Stimulated activated CD4-positive, alpha-beta T cell treated with anti-CD3 and anti-CD28 coated beads, TNF-alpha, amount 100 ng/mL, for 48 hours (primary cell): Measurements from ENCODE around the gene USH2A.

ENCODE experiments used
- DNase-seq, 3 donors: peaks; one replicate each; pipeline ENCODE4 v3.0.0-alpha.2; 2020; ENCODE audit warnings: low read depth in 3 of 3

USH2A gene

DNA sequence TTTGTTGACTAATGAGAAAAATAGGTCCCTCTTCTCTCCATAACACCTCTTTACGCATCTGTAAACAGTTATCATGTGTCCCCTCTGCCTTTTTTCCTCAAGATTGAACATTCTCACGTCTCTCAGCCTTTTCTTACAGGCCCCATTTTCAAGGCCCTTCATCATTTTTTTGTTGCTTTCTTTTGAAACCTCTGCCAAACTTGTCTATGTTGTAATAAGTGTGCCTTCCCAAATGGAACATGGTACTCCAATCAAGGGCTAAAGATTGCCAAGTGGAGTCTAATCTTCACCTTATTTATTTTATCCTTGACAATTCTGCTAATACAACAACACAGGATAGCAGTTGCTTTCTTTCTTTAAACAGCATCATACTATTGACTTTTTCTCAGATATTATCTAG lies 280.3 kb downstream of the USH2A start:
- DNase-seq, result no peak

DNA sequence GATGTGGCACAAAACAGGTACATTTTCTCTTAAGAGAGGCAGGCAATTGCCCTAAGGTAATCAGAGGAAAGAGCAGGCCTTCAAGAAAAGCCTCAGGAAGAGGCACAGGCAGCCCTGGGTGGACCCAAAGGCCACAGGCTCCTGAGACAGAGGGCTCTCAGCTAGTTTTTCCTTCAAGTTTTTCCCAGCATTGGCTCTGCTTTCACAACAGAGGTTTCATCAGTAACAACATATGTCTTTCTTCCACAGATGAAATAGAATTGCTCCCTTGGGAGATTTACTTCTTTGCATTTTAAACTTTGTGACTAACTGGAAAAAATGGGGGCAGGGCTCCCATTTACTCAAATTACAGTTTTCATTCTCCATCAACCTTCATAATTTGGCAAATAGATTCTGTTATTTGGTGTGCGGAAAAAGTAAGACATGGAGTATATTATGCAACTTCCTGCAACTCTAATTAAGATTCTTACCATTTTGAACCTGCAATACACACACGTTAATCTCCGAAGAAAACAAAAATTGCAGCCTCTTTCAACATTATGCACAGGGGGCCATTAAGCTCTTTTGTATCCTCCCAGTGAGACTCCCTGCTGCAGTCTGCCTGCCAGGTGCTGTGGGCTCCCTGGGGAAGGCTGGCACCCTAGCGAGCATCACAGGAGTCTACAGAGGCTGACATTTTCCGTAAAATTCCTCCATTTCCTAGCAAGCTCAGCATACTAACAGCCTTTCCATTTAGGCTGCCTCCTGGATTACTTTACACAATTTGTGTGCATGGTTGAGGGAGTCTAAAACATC lies 282.3 kb downstream of the USH2A start:
- no peak for DNase-seq

DNA sequence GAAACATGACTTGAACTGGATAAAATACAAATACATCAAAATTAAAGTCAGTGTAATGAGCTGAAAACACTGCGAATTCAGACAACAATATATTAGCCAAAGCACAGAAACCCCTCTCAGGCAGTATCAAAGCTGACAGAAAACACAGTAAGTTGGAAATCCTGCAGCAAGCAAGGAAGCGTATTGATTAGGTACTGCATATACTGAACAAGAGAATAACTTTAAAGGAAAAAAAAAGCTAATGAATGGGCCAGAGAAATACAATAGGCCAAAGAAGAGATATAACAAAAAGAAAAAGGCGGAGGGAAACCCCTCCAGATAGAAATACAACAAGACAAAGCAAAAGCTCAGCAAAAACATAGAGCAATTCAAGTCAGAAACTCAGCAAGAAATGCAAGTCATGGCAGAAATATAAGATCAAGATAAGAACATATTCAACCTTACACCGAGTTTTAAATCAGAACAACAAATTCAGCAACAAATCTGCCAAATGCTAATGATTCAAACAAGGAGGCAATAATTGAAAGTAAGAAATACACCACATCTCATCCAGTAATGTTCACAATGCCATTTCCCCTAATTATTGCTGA lies 299.0 kb downstream of the USH2A start:
- no peak for DNase-seq

DNA sequence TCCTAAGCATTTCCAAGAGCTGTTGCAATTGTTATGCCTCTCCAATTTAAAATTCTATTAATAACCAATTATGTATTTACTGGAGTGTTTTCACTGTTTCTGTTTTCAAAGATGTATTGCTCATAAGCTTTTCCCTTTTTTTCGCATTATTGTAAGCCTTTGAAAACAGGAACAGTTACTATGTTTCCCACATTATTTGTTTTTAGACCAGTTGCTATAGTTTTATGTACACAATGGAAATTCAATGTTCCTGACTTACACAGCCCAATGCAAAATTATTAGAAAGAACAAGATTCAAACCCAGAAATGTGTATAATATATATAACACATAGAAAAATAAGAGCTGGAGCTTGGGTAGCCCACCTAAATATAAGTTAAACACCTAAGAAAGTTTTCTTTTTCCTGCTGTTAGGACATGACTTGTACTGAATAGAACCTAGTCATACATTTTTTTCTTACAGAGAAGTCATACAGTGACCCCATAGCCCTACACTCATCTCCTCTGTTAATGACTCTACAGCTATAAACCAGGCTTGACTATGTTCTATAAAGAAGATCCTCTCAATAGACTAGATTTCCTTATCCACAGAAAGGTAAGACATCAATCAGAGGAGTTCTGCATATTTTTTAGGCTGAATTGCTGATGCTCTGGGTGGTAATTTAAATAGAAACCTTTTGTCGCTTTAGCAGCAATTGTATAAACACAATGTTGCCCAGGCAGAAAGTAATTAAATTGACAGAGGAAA lies 299.6 kb downstream of the USH2A start:
- DNase-seq, result no peak

DNA sequence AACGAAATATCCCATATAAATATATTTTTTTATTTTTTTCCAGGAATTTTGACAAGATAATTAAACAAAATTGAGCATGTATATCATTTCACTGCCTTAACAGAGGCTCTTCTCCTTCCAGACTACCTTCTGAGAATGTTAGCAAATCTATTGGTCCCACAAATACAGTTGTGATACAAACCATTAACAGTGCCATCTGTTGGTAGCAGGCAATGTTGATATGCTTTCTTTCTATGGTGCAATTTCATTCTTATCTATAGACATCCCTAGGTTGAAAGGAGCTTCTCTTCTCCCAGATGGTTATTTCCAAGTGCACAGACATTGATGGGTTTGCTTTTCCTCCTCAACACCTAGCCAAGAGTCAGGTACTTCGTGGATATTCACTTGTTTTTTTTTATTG lies 303.6 kb downstream of the USH2A start:
- DNase-seq, result no peak

DNA sequence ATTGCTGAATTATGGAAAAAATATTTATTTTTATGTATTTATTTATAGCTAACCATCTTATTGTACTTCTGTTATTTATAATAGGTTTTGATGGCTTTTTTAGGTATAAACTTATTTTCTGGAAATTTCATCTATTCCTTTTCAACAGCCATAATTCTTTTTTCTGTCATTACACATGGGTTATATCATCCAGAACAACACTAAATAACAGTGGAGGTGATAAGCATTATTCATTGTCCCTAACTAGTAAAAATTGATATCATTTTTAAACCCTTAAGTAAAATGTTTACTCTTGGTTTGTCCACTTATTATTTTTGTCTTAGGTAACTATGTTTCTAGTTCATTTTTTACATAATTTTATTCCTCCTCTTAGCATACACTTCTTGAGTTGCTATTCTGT lies 309.1 kb downstream of the USH2A start:
- no peak for DNase-seq

DNA sequence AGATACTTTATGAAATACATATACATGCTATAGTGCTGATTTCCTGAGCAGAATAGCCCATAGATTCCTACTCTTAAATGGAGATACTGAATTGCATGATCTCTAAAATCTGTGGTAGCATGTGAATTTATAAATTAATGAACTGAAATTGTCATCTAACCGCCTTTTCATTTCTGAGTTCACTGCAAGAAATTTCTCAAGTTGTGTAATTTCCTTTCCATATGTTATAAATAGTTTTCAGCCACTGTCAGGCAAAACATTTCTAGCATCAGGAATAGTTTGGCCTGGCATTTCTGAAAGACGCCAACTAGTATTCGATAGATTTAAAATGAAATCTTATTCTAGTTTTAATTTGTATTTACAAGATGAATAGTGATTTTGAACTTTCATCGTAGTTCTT lies 310.1 kb downstream of the USH2A start:
- no peak for DNase-seq

DNA sequence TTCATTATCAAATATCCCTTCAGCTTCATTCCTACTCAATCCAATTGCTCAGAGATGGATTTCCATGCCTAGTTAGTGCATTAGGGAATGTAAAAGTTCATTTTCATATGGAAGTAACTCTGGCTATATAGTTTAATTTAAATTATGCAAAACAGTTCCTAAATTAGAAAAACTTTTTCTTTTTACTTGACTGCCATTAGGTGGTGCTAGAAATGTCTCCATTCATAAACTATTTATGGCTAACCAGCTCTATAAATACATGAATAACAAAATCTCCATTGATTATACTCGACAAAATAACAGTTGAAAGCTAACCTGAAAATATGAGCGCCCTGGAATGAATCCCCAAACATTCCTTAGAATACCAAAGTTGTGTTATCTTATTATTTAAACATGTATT lies 311.4 kb downstream of the USH2A start:
- no peak for DNase-seq

DNA sequence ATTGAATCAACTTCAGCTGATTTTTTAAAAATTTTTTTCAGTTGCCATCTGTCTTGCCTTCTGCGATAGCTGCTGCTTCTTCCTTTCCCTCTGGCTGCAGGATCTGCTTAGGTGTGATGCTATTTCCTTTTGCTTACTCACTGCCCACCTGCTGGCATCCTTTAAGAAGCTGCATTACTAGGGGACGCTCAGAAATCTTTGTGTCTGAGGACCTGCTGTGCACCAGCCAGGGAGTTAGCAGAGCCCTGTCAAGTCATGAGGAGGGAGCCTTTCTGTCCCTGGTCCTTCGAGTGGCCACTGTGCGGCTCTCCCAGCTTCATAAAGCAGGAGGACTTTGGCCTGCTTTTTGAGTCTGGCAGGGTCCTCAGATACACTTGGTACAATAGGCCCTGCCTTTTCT lies 327.8 kb downstream of the USH2A start:
- DNase-seq, result no peak

DNA sequence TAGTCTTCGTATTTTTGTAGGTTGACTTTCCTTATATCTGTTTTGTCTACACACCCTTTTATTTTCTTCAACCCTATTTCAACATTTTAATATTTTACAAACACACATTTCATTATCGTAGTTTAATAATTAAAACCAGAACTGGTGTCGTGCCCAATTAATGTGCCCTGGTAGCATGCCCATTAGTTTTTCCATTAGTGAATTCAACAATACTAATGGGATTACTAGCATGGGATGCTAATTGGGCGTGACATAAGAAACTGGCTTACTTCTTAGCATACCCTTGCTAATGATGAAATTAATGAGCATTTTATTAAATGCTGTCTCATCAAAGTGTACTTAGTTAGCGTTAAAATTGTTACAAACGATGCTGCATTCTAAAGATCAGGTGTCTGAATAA lies 332.7 kb downstream of the USH2A start:
- DNase-seq, result no peak

DNA sequence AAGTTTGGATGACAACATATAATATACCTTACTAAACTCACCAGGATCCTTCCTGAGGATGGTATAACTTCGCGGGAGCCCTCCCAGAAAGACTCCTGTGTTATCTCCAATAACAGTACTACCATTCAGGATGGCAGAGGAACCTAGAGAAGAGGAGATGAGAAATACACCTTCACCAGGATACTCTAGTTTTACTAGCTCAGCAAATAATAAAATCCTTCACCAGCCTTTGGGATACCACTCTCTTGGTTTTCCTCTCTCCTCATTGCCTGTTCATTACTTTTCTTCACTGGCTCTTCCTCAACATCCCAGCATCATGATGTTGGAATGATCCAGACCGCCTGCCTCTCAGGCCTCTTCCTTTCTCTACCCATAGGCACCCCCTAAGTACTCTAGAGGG lies 336.6 kb downstream of the USH2A start:
- no peak for DNase-seq

DNA sequence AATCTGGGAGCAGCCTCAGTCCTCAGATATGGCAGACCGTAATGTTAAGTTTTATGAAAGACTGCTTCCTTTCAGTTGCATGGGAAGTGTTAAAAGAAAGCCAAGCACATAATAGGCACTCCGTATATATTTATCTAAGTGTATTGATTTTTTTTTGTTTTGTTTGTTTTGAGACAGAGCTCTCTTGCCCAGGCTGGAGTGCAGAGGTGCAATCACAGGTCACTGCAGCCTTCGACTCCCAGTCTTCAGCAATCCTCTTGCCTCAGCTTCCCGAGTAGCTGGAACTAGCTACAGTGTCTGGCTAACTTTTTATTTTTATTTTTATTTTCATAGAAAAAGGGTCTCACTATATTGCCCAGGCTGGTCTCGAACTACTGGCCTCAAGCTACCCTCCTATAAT lies 341.8 kb downstream of the USH2A start:
- no peak for DNase-seq

DNA sequence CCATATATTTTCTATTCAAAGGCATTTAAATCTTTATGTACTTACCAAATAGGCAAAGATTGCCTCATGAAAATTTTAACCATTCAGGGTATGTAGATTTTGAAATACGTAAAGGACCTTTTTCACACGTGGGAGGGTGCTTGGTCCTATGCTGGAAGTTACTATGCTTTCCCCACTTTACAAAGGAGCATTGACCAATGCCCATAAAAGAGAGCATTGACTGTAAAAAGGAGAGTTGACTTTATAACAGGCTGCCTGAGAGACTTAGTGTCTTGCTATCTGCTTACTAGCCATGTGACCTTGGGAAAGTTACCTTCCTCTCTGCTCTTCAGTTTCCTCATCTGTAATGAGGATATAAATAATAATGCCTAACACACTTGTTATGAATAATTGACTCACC lies 346.5 kb downstream of the USH2A start:
- DNase-seq, result no peak

DNA sequence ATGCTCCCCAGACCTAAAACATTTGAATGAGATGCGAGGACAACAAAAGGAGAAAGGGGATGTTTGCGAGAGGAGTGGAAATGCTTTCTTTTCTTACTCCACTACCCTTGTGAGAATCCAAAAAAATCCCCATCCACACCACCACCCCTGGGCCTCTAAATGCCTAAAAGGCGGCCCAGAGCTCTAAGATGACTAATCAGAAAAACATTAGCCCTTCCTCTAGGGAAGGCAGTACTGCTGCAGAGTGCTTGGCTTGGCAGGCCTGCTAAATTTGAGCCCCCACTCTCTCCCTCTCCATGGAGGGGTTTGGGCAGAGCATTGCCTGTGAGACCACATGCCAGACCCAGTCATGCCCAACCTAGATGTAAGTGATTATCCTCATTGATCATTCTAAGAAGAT lies 347.9 kb downstream of the USH2A start:
- DNase-seq, result no peak

DNA sequence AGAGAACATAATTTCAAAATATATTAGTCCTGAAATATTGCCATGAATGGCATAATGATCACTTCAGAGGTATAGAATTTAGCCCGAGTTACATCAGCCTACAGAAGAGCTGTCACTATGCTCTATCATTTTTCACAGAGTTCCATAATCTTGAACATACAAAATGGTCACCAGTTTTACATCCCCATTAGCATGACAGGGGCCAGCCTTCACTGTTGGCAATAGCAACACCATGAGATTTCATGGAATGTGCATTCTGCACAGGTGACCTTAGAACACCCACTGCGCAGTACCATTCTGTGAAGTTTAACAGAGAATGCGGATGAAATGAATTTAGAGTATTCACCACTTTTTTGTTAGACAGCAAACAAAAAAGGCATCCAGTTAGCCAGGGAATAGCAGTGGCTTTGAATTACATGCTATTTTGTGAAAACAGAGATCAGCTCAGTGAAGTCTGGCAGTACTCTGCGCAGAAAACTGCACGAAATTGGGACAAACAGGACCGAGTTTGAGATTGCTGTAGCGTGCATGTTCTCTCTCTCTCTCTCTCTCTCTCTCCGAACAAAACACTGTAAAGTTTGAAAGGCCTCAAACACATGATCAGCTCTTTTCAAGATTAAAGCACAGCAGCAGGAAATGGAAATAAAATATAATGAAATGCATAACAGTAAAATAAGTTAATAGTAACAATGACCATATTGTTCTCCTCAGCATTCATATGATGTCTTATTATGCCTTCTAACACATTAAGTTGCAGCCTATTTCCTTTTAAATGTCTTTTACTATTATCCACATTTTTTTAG lies 349.3 kb downstream of the USH2A start:
- no peak for DNase-seq

DNA sequence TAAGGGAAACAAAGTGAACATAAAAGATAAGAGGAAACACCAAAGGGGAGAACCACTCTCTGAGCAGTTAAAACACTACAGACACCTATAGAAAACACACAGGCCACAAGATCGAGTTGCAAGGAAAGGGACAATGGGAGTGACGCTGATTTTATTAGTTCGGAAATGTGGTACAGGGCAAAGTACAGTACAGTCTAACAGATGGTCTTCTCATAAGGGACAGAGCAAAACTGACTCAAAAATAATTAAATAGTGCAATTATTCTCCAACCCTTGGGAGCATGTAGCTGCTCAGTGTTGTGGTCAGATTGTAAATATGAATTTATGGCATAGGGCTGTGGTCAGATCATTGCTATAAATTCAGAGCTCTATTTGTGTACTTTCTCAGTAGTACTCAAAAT lies 352.0 kb downstream of the USH2A start:
- DNase-seq, result no peak

DNA sequence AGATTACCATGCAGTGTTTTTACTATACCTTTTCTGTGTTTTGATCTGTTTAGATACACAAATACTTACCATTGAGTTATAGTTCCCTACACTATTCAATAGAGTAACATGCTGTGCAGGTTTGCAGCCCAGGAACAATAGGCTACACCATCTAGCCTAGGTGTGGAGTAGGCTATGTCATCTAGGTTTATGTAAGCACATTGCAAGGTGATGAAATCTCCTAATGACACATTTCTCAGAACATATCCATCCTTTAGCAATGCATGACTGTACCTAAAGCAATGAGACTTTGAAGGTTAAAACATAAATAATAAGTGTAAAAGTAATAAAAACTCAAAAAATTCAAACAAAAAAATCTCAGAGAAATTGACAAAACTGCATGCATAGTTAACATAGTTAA lies 358.6 kb downstream of the USH2A start:
- no peak for DNase-seq

DNA sequence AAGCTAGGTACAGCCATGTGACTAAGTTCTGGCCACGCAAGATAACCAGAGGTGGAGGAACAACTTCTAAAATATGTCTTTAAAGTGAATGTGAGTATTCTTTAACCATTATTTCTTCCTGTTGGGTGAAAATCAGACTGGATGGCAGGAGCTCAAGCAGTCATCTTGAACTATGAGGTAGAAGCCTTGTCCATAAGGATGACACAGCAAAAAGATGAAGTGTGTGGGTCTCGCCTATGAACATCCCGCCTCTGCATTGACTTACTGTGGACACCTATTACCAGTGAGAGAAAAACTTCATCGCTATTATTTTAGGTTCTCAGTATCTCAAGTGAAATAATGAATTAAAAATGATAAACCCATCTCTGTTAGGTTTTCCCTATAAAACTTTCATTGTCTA lies 365.3 kb downstream of the USH2A start:
- no peak for DNase-seq

DNA sequence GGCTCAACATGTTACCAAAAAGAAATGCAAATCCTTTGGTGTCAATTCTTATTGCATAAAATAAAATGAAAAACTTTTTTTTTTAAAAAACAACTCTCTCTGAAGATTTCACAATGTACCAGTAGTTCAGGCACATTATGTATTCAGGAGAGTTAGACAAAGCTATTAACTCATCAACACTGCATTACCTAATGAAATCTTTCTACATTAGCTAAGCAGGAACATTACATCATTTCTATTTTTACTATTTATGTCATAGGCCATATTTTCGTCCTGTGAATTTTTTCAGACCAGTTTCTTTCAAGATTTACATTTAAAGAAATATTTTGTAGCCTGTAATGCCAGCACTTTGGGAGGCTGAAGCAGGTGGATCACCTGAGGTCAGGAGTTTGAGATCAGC lies 366.2 kb downstream of the USH2A start:
- DNase-seq, result no peak

DNA sequence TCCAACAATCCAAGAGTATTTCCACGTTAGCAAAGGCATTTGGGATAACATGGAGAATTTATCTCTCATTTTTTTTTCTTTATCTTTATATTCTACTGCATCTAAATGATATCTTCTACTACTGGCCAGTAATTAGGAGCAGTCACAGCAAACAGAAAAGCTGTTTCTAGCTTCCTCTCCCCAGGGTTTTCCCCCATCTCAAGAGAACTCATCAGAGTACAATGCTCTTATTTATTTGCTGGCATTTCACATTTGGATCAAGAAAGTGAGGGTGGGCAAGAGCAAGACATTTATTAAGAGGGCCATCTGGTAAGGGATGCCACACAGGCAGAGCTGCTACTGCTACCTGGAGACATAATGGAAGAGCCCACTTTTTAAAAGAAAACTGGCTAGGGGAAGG lies 368.2 kb downstream of the USH2A start:
- no peak for DNase-seq

DNA sequence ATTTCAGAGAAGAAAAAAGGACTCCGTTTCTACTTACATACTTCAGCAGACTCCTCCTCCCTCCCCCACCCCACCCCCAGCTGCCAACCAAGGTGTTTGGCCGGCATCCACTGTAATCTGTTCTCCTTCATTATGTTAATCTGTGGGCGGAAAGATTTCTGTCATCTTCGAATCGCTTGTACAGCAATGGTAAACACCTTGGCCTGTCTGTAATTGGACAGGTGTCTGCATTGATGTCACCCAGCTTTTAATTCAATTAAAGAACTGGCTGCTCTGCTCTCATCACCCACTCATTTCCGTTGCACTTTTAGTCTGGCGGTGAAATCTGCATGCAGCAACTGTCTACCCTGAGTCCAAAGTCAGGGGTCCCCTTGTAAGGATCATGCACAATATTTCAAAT lies 368.6 kb downstream of the USH2A start:
- DNase-seq, result no peak

DNA sequence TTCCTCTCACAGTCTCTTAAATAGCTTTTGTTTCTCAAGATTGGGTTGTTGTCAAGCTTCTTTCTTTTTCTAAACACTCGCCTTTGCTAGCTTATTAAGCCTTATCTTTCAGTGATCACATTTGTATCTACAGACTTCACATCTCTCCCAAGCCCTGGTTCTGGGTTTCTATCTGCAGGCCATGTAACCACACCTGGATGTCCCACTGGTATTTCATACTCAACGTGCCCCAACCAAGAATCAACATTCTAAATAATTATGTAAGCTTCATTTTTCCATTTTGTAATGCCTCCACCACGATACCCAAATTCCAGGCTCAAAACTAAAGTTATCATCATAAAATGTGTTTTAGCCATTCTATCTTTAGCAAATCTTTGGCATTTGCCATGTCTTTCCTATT lies 372.2 kb downstream of the USH2A start:
- DNase-seq, result no peak
